Lower lobe of right lung (tissue), 2 donors: ENCODE data around the gene DMD. TPM values are rescaled to one million over a fixed set of nuclear protein-coding genes. Genes with fewer than 3 reads are reported as not detected.

ENCODE experiments used
- ATAC-seq, 2 donors: fragments of 200-7000 bp; cut with Tn5 transposase; one replicate each; pipeline ENCODE4 v1.9.1; 2020 to 2022; ENCODE audit warnings: mild to moderate bottlenecking in 2 of 2, moderate library complexity in 2 of 2
- DNase-seq: peaks from one replicate; pipeline ENCODE4 v3.0.0-alpha.2; 2020
- H3K27ac ChIP-seq: fragments of 200-600 bp; one replicate; pipeline ENCODE4 v1.8.0; 2022
- H3K27me3 ChIP-seq: fragments of 200-600 bp; one replicate; pipeline ENCODE4 v1.8.0; 2022; ENCODE audit warnings: low read depth
- H3K36me3 ChIP-seq: fragments of 200-600 bp; one replicate; pipeline ENCODE4 v1.8.0; 2022; ENCODE audit warnings: mild to moderate bottlenecking
- H3K4me1 ChIP-seq: fragments of 200-600 bp; one replicate; pipeline ENCODE4 v1.8.0; 2022
- H3K4me3 ChIP-seq: fragments of 200-600 bp; one replicate; pipeline ENCODE4 v1.8.0; 2022; ENCODE audit warnings: mild to moderate bottlenecking
- H3K9me3 ChIP-seq: fragments of 200-600 bp; one replicate; pipeline ENCODE4 v1.8.0; 2022
- CTCF ChIP-seq: fragments of 200-600 bp; IDR thresholded peaks from one replicate; pipeline ENCODE4 v1.8.0; 2022; ENCODE audit warnings: antibody characterized with exemption, mild to moderate bottlenecking
- intact Hi-C: fragments of 100-400 bp; cut with DNase I; formaldehyde crosslinking; loops from one replicate; pipeline ENCODE4 v1.11.0; 2022
- total RNA-seq: library from RNA; stranded (reverse); fragmentation: NEBNext Ultra II Directional; extraction: Animal tissue kit (Norgen Biotek cat#: 25700); gene quantifications from one replicate; pipeline ENCODE4 v1.2.1, GENCODE V29; 2021
- donor health status: DM: no; HTN: yes; CAD: no; lungs with severe emphysema.

DMD gene
- total RNA-seq, 1 donor from 2014 or later = 29.4 TPM

- no peaks in the 10 kb centered on the region for H3K4me1 ChIP-seq
Measured at GRCh38 chrX:31338991-31339350, 1872.4 kb downstream of the DMD start.

GRCh38 chrX:31337332-31337731 is 1874.0 kb downstream of the DMD start:
- no peaks in the 10 kb centered on the region for H3K9me3 ChIP-seq
- no peak for ATAC-seq
- H3K27me3 ChIP-seq = no peaks in the 10 kb centered on the region
- H3K27ac ChIP-seq = no peak overlapping the region
- no peak overlapping the region for H3K4me3 ChIP-seq
- TF ChIP-seq CTCF = no peak
- no peaks in the 10 kb centered on the region for H3K4me1 ChIP-seq
- no peaks in the 10 kb centered on the region for H3K36me3 ChIP-seq
- DNase-seq = no peak
- intact Hi-C loops = no loop called here

More at GRCh38 chrX:31338991-31339350, 1872.4 kb downstream of the DMD start:
- no peaks in the 10 kb centered on the region for H3K36me3 ChIP-seq
- H3K4me3 ChIP-seq = no peak overlapping the region
- intact Hi-C loops = no loop called here
- no peaks in the 10 kb centered on the region for H3K9me3 ChIP-seq
- TF ChIP-seq CTCF = no peak
- ATAC-seq = no peak
- H3K27ac ChIP-seq = no peak overlapping the region
- H3K27me3 ChIP-seq = no peaks in the 10 kb centered on the region
- no peak for DNase-seq

GRCh38 chrX:31336419-31336818 is 1874.9 kb downstream of the DMD start:
- H3K27ac ChIP-seq = no peak overlapping the region
- DNase-seq = no peak

GRCh38 chrX:31334997-31335396 is 1876.4 kb downstream of the DMD start:
- intact Hi-C loops = no loop called here
- no peaks in the 10 kb centered on the region for H3K27me3 ChIP-seq
- H3K36me3 ChIP-seq = no peaks in the 10 kb centered on the region
- TF ChIP-seq CTCF = no peak
- H3K27ac ChIP-seq = no peak overlapping the region
- H3K4me1 ChIP-seq = no peaks in the 10 kb centered on the region
- DNase-seq (no peak), ATAC-seq (no peak)
- no peaks in the 10 kb centered on the region for H3K9me3 ChIP-seq
- no peak overlapping the region for H3K4me3 ChIP-seq

More at GRCh38 chrX:31336419-31336818, 1874.9 kb downstream of the DMD start:
- no peaks in the 10 kb centered on the region for H3K27me3 ChIP-seq
- no peaks in the 10 kb centered on the region for H3K4me1 ChIP-seq
- intact Hi-C loops = no loop called here
- no peaks in the 10 kb centered on the region for H3K36me3 ChIP-seq
- ATAC-seq = no peak
- no peak overlapping the region for H3K4me3 ChIP-seq
- no peaks in the 10 kb centered on the region for H3K9me3 ChIP-seq
- no peak for TF ChIP-seq CTCF

- H3K27ac ChIP-seq = no peak overlapping the region
Measured at GRCh38 chrX:31333165-31333831, 1878.1 kb downstream of the DMD start.

More at GRCh38 chrX:31333165-31333831, 1878.1 kb downstream of the DMD start:
- H3K36me3 ChIP-seq = no peaks in the 10 kb centered on the region
- no peak overlapping the region for H3K4me3 ChIP-seq
- H3K4me1 ChIP-seq = no peaks in the 10 kb centered on the region
- TF ChIP-seq CTCF = no peak
- ATAC-seq (no peak), DNase-seq (no peak)
- intact Hi-C loops = no loop called here
- H3K9me3 ChIP-seq = no peaks in the 10 kb centered on the region
- H3K27me3 ChIP-seq = no peaks in the 10 kb centered on the region
